GM18868 (cell line): ENCODE data around the gene ART3.

Experiments
- ATAC-seq: cut with Tn5 transposase; IDR thresholded peaks from one replicate; pipeline ENCODE4 v1.9.1; 2021; ENCODE audit warnings: mild to moderate bottlenecking, moderate library complexity; ENCODE audit not compliant: unreplicated experiment

The ART3 gene

DNA sequence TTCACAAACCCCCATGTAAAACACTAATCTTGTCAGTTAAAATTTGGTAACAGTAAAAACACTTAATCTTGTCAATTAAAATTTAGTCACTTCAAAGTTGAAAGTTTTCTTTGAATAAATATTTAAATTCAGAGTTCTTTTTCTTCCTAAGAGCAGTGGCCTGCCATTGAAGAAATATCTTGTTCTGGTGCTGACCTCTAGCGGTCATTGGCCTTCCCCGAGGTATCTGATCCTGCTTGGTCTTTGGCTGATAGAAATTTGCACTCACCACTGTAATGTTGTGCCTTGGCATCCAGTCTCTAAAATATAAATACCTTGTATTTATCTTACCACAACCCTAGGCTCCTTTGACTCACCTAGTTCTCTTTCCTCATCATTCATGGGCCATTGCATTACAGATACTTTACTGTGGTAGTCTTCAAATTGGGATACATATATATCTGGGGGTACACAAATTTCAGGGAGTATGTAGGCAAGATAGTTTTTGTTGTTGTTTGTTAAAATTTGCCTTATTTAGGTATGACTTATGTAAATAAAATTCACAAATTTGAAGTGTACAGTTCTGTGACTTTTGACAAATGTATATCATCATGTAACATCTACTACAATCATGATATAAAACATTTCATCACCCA, 6.7 kb upstream of the ART3 start:
- peak; percentile 82 for ATAC-seq

- ATAC-seq = no peak
Measured at GRCh38 chr4:76072760-76073159, 1.7 kb upstream of the ART3 start.

DNA sequence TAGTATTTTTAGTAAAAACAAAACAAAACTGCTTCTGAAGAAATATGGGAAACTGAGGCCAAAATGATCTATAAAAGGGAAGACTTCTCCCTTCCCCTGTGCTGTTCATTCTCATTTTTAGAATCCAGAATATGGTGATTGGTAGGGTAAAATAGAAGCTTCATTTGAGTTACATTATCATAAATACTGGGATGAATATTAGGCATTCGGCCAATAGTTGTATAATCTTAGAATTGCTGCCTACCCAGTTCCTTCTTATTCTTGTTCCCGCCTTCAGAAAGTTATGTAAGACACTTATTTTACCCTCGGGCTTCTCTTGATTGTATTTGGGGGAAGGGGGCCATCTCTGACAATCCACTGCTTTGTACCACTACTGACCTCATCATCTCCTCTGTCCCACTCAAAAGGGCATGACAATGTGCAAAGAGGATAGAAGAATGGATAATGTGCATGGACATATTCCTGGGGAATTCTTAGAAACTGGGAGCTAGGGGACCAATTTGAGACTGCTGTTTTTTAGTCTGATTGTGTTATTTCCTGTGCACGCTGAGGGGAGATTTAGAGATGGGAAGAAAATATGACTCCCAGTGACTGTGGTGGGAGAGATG, 588 bp downstream of the ART3 start:
- ATAC-seq = no peak

- ATAC-seq = no peak
Measured at GRCh38 chr4:76078033-76078613, 3.6 kb downstream of the ART3 start.

- ATAC-seq = no peak
Measured at GRCh38 chr4:76083386-76083988, 9.0 kb downstream of the ART3 start.

- ATAC-seq = no peak
Measured at GRCh38 chr4:76084542-76084941, 10.0 kb downstream of the ART3 start.

DNA sequence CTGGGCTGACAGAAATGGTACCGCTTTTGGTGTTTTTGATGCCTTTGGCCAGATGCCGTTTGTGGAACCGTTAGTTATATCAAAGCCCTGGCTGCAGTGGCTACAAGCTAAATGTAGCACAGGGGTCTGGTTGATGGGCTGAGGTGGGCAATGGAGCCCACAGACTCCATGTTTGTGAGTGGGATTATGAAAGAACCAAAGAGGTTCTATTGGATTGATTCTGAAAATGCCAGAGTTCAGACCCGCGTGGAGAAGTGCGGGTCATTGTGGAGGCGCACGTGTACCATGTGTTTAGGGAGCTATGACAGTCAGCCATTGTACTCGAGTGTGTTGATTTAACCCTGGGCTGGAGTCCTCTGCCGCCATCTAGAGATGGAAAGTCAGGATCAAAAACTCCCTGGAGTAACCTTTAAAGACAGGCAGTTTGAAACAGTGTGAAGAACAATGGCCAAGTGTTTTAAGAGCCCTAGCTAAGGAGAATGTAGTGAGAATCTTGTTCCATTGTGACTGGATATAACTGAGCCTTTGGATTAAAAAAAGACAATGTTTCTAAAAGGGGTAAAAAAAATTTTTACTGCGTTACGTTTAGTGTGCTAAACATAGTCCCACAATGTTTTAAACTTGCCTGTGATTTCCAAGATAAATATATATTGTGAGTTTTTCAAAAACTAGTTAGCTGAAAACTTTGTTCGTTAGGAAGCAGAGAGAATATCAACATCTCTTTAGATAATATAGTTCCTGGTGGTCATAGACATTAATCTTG, 12.7 kb downstream of the ART3 start:
- no peak for ATAC-seq

DNA sequence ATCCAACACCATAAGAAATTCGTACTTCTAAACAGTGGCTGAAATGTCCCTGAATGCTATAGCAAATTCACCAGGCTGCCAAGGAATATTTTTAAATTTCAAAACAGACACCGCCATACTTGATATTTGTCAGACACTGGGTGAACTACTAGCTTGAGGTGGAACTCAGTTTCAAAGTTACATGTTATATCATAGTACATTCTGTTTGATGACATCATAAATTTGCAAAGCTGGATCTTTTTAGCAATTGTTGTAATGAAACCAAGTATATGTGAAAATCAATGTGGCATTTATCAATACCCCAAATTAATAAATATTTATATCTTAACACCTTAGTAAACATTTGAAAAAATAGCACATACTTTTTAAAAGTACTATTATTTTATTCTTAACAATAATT, 14.2 kb downstream of the ART3 start:
- no peak for ATAC-seq

GRCh38 chr4:76090241-76090691, 15.8 kb downstream of the ART3 start:
- peak; percentile 95 for ATAC-seq

DNA sequence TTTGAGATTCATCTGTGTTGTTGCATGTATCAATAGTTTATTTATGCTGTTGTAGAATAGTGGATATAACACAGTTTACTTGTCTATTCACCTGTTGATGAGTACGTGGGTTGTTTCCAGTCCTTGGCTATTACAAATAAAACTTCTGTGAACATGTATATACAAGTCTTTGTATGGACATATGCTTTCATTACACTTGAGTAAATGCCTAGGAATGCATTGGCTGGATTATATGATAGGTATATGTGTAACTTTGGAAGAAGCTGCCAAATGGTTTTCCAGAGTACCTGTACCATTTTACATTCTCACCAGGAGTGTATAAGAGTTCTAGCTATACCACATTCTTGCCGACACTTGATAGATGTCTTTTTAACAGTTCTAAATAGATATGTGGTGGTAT, 16.5 kb downstream of the ART3 start:
- ATAC-seq = no peak

- no peak for ATAC-seq
Measured at GRCh38 chr4:76095568-76095967, 21.1 kb downstream of the ART3 start.

DNA sequence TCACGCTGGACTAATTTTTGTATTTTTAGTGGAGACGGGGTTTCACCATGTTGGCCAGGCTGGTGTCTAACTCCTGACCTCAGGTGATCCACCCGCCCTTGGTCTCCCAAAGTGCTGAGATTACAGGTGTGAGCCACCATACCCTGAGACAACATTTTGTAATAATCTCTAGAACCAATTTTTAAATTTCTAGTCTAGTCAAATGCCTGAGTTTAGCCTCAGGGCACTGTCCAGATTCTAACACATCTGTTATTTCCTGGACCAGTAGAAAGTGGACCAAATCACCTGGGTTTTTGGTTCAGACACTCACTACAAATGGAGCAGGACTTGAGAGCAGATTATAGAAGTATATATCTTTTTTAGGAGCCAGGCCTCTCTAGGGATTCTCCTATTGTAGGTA, 21.6 kb downstream of the ART3 start:
- ATAC-seq = no peak

- no peak for ATAC-seq
Measured at GRCh38 chr4:76105652-76106051, 31.1 kb downstream of the ART3 start.

GRCh38 chr4:76106442-76106841, 31.9 kb downstream of the ART3 start:
- no peak for ATAC-seq

GRCh38 chr4:76108467-76109181, 34.1 kb downstream of the ART3 start:
- ATAC-seq = no peak

- ATAC-seq = no peak
Measured at GRCh38 chr4:76116821-76117220, 42.3 kb downstream of the ART3 start.

- ATAC-seq = no peak
Measured at GRCh38 chr4:76117536-76117935, 43.0 kb downstream of the ART3 start.

DNA sequence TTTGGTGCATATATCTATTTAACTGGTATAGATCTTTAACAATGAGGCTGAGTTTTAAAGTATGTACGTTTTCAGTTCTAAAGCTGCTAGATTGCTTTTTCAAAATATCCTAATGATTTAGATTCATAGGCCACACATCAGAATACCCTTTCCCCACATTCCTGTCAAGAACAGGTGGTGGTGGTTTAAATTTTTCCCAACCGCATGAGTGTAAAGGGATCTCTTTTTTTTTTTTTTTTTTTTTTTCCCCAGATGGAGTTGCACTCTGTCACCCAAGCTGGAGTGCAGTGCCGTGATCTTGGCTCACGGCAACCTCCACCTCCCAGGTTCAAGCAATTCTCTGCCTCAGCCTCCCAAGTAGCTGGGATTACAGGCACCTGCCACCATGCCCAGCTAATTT, 45.7 kb downstream of the ART3 start:
- ATAC-seq = no peak

DNA sequence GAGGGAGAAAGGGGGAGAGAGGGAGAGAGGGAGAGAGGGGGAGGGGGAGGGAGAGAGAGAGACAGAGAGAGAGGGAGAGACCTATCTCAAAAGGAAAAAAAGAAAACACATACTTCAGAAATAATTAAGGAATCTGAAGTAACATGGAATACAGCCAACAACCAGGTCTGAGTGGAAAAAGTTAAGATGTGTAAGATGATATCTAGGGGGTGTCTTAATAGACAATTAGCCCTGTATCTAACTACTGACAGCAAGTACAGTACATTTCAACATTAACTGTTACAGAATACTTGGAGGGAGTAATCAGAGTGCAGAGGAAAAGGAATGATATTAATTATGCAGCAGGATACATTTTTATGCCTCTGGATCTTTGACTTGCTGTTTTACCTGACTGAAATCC, 51.3 kb downstream of the ART3 start:
- no peak for ATAC-seq

GRCh38 chr4:76127754-76128153, 53.2 kb downstream of the ART3 start:
- no peak for ATAC-seq

DNA sequence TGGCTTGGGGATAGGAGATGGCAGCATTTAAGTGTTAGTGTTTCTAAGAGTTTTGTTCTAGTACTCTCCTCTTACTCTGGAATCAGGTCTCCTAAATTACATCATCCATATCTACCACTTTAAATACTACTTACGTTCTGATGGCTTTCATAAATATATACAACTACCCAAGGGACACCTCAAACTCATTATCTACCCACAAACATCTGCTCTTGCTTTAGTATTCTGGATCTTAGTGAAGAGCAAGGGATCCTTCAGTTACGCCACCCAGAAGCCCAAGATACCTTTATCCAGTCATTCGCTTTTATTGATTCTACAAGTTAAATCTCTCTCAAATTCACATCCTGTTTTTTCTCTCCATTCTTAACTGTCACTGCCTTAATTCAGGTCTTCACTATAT, 66.7 kb downstream of the ART3 start:
- no peak for ATAC-seq
